NCI-H526 treated with DMSO at 0.1 percent for 48 hours (cell line): Measurements from ENCODE around the gene KLHL14.

Experiments used
- DNase-seq: peaks from one replicate; lab custom pipeline; 2025; lab: John Stamatoyannopoulos, UW

Gene KLHL14

GRCh38 chr18:32634876-32635431, 137.9 kb downstream of the KLHL14 start:
- DNase-seq, result no peak

GRCh38 chr18:32629981-32630700, 142.7 kb downstream of the KLHL14 start:
- no peak for DNase-seq

GRCh38 chr18:32629292-32629691, 143.5 kb downstream of the KLHL14 start:
- no peak for DNase-seq

GRCh38 chr18:32624182-32624723, 148.6 kb downstream of the KLHL14 start:
- DNase-seq, result no peak

GRCh38 chr18:32623563-32623962, 149.3 kb downstream of the KLHL14 start:
- DNase-seq, result no peak
